Measurements from ENCODE around the gene GRAP2. TPM values are rescaled to one million over a fixed set of nuclear protein-coding genes. Genes with fewer than 3 reads are reported as not detected.

GRAP2 gene
- total and polyA plus RNA-seq, 2 donors (not counting 3 experiments of a cell fraction or from before 2014, with no cell fraction given) = 0.04 TPM; not detected in 1

GRCh38 chr22:39851606-39852315 lies 49.1 kb upstream of the GRAP2 start:
- FAIRE-seq = no peak

GRCh38 chr22:39852799-39853198 lies 48.1 kb upstream of the GRAP2 start:
- H3K4me1 ChIP-seq (ENCODE audit: control insufficient read depth, extremely low read depth, insufficient read depth, low read length) = no peaks in the 10 kb centered on the region
- no peak for TF ChIP-seq POLR2A (IDR thresholded peaks at IDR 0.05; ENCODE audit: low read depth, low read length)
- TF ChIP-seq POLR2AphosphoS5 (IDR thresholded peaks at IDR 0.05; ENCODE audit: insufficient read depth, low read depth, low read length) = no peak
- TF ChIP-seq MAX (IDR thresholded peaks at IDR 0.05; ENCODE audit: insufficient read depth, insufficient read length) = no peak
- TF ChIP-seq CTCF (IDR thresholded peaks at IDR 0.05; ENCODE audit: extremely low read depth in 1 of 2, insufficient read depth in 1 of 2, low read depth in 1 of 2, low read length in 2 of 2) = no peak
- no peak for TF ChIP-seq JUN (IDR thresholded peaks at IDR 0.05; ENCODE audit: borderline replicate concordance, insufficient read depth, insufficient read length, low read depth)
- TF ChIP-seq MYC (IDR thresholded peaks at IDR 0.05; ENCODE audit: low read depth, low read length) = no peak
- no peak for TF ChIP-seq EZH2 (IDR thresholded peaks at IDR 0.05; ENCODE audit: borderline replicate concordance, low read depth, low read length, severe bottlenecking)
- no peak for TF ChIP-seq FOS (IDR thresholded peaks at IDR 0.05; ENCODE audit: borderline replicate concordance, insufficient read depth, low read length)
- no peak for TF ChIP-seq GATA2 (IDR thresholded peaks at IDR 0.05; ENCODE audit: insufficient read depth, insufficient read length, low read depth, low read length)
- BruUV-seq (replicated peaks) = no TSS peak
- peaks cover 4 to 8% of the 10 kb centered on the region in 2 experiments for H3K27me3 ChIP-seq (ENCODE audit: control insufficient read depth in 2 of 2, insufficient read depth in 2 of 2, low read length in 2 of 2)
- ChIA-PET CTCF (interaction anchor here (1.6 to 2.0 kb wide), 2 partner anchors 44 to 172 kb away, joined by 3 to 5 read pairs; no protein-coding TSS in a partner anchor), POLR2A (no interaction called here)
- no peak overlapping the region for H3K27ac ChIP-seq (ENCODE audit: insufficient read depth, low read depth, low read length)
- H2AFZ ChIP-seq (ENCODE audit: low read depth, low read length) = no peak overlapping the region
- FAIRE-seq = no peak
- H4K20me1 ChIP-seq (replicated peaks; ENCODE audit: control insufficient read depth, extremely low read depth, insufficient read depth, low read length) = no peaks in the 10 kb centered on the region
- intact Hi-C loops (cut with micrococcal nuclease) (no loop called here), dilution Hi-C loops (cut with MboI; ENCODE audit: extremely low pct_ligation_motif_present, low sequenced_read_pairs) (no loop called here)
- H3K4me2 ChIP-seq (ENCODE audit: insufficient read depth, low read length) = no peak overlapping the region
- H3K36me3 ChIP-seq (ENCODE audit: control insufficient read depth in 2 of 2, extremely low read depth in 1 of 2, insufficient read depth in 2 of 2, low read length in 2 of 2) = no peaks in the 10 kb centered on the region
- no peak overlapping the region for H3K4me3 ChIP-seq (replicated peaks in 1 of 3; ENCODE audit: insufficient read depth in 1 of 3, low read depth in 1 of 3, low read length in 3 of 3)
- H3K9me1 ChIP-seq (replicated peaks; ENCODE audit: control insufficient read depth, extremely low read depth, insufficient read depth, low read length) = no peaks in the 10 kb centered on the region
- no peaks in the 10 kb centered on the region for H3K79me2 ChIP-seq (ENCODE audit: control insufficient read depth, insufficient read depth, low read length)
- no peak overlapping the region for H3K9ac ChIP-seq (replicated peaks; ENCODE audit: extremely low read depth, insufficient read depth, low read length)
- H3K9me3 ChIP-seq (replicated peaks; ENCODE audit: control insufficient read depth, insufficient read depth, low read length) = no peaks in the 10 kb centered on the region
- DNase-seq (ENCODE audit: low read depth, low spot score) = no peak

More at GRCh38 chr22:39851606-39852315, 49.1 kb upstream of the GRAP2 start:
- ChIA-PET CTCF (interaction anchor here (2.0 kb wide), 1 partner anchor 173 kb away, joined by 5 read pairs; no protein-coding TSS in a partner anchor), POLR2A (no interaction called here)
- H3K9me3 ChIP-seq (replicated peaks; ENCODE audit: control insufficient read depth, insufficient read depth, low read length) = no peaks in the 10 kb centered on the region
- no peak overlapping the region for H3K4me3 ChIP-seq (replicated peaks in 1 of 3; ENCODE audit: insufficient read depth in 1 of 3, low read depth in 1 of 3, low read length in 3 of 3)
- BruUV-seq (replicated peaks) = no TSS peak
- no peak for TF ChIP-seq FOS (IDR thresholded peaks at IDR 0.05; ENCODE audit: borderline replicate concordance, insufficient read depth, low read length)
- TF ChIP-seq EZH2 (IDR thresholded peaks at IDR 0.05; ENCODE audit: borderline replicate concordance, low read depth, low read length, severe bottlenecking) = no peak
- TF ChIP-seq JUN (IDR thresholded peaks at IDR 0.05; ENCODE audit: borderline replicate concordance, insufficient read depth, insufficient read length, low read depth) = no peak
- no peak for TF ChIP-seq MAX (IDR thresholded peaks at IDR 0.05; ENCODE audit: insufficient read depth, insufficient read length)
- no peaks in the 10 kb centered on the region for H3K79me2 ChIP-seq (ENCODE audit: control insufficient read depth, insufficient read depth, low read length)
- H3K4me2 ChIP-seq (ENCODE audit: insufficient read depth, low read length) = no peak overlapping the region
- no peak for DNase-seq (ENCODE audit: low read depth, low spot score)
- no peaks in the 10 kb centered on the region for H3K36me3 ChIP-seq (ENCODE audit: control insufficient read depth in 2 of 2, extremely low read depth in 1 of 2, insufficient read depth in 2 of 2, low read length in 2 of 2)
- H3K9ac ChIP-seq (replicated peaks; ENCODE audit: extremely low read depth, insufficient read depth, low read length) = no peak overlapping the region
- no peaks in the 10 kb centered on the region for H3K9me1 ChIP-seq (replicated peaks; ENCODE audit: control insufficient read depth, extremely low read depth, insufficient read depth, low read length)
- intact Hi-C loops (cut with micrococcal nuclease) (no loop called here), dilution Hi-C loops (cut with MboI; ENCODE audit: extremely low pct_ligation_motif_present, low sequenced_read_pairs) (no loop called here)
- H3K4me1 ChIP-seq (ENCODE audit: control insufficient read depth, extremely low read depth, insufficient read depth, low read length) = no peaks in the 10 kb centered on the region
- H3K27ac ChIP-seq (ENCODE audit: insufficient read depth, low read depth, low read length) = no peak overlapping the region
- no peaks in the 10 kb centered on the region for H4K20me1 ChIP-seq (replicated peaks; ENCODE audit: control insufficient read depth, extremely low read depth, insufficient read depth, low read length)
- H2AFZ ChIP-seq (ENCODE audit: low read depth, low read length) = no peak overlapping the region
- H3K27me3 ChIP-seq (ENCODE audit: control insufficient read depth in 2 of 2, insufficient read depth in 2 of 2, low read length in 2 of 2) = peaks cover 4 to 8% of the 10 kb centered on the region in 2 experiments

All from endothelial cell of umbilical vein (primary cell).